HUES48 (cell line): ENCODE measurements around the gene RFX1.
"Not testable (repeated sequence)": the region's sequence is repeated elsewhere in the genome, so short reads cannot be mapped to it uniquely, and the experiment has no call there.

ENCODE experiments used
- H3K27ac ChIP-seq: one replicate; pipeline ENCODE4 v1.7.0; 2013; ENCODE audit warnings: low read depth, low read length, inconsistent platforms
- H3K27me3 ChIP-seq: 2 replicates; pipeline ENCODE4 v1.6.1; 2013; ENCODE audit warnings: mild to moderate bottlenecking, low read length; ENCODE audit not compliant: control insufficient read depth, insufficient read depth
- H3K36me3 ChIP-seq: 2 replicates; pipeline ENCODE4 v1.6.1; 2013; ENCODE audit warnings: low read length; ENCODE audit not compliant: control insufficient read depth, insufficient read depth
- H3K4me1 ChIP-seq: 2 replicates; pipeline ENCODE4 v1.6.1; 2013; ENCODE audit warnings: mild to moderate bottlenecking, low read length; ENCODE audit not compliant: control insufficient read depth, insufficient read depth
- H3K4me3 ChIP-seq: 2 replicates; pipeline ENCODE4 v1.5.1; 2013; ENCODE audit warnings: mild to moderate bottlenecking, low read depth, low read length
- H3K9ac ChIP-seq: 2 replicates; pipeline ENCODE4 v1.6.1; 2013; ENCODE audit warnings: mild to moderate bottlenecking, low read depth, low read length, moderate library complexity
- H3K9me3 ChIP-seq: 2 replicates; pipeline ENCODE4 v1.6.1; 2013; ENCODE audit warnings: low read length; ENCODE audit not compliant: control insufficient read depth, insufficient read depth

RFX1 gene

GRCh38 chr19:13930402-13930801 is 75.7 kb downstream of the RFX1 start:
- H3K27me3 ChIP-seq = no peaks in the 10 kb centered on the region
- no peak overlapping the region for H3K4me3 ChIP-seq
- H3K9me3 ChIP-seq = no peaks in the 10 kb centered on the region
- H3K36me3 ChIP-seq = peaks cover 33% of the 10 kb centered on the region
- no peaks in the 10 kb centered on the region for H3K4me1 ChIP-seq
- H3K27ac ChIP-seq = no peak overlapping the region
- H3K9ac ChIP-seq = no peak overlapping the region

DNA sequence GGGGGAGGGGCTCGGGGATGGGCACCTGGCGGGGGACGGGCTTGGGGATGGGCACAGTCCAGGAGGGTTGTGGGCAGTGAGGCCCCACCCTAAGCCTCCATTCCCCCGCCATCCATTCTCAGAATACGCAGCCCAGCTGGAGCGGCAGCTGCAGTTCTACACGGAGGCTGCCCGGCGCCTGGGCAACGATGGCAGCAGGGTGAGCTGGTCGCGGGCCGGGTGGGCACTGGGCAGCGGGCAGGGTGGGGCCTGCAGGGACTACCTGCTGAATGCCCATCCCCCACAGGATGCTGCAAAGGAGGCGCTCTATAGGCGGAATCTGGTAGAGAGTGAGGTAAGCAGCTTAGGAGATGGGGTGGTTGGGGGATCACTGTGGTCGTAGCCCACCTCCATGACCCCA is 76.2 kb downstream of the RFX1 start:
- H3K27ac ChIP-seq = no peak overlapping the region
- H3K27me3 ChIP-seq = no peaks in the 10 kb centered on the region
- peaks cover 34% of the 10 kb centered on the region for H3K36me3 ChIP-seq
- H3K9ac ChIP-seq = no peak overlapping the region
- H3K9me3 ChIP-seq = no peaks in the 10 kb centered on the region
- H3K4me1 ChIP-seq = no peaks in the 10 kb centered on the region
- H3K4me3 ChIP-seq = no peak overlapping the region

DNA sequence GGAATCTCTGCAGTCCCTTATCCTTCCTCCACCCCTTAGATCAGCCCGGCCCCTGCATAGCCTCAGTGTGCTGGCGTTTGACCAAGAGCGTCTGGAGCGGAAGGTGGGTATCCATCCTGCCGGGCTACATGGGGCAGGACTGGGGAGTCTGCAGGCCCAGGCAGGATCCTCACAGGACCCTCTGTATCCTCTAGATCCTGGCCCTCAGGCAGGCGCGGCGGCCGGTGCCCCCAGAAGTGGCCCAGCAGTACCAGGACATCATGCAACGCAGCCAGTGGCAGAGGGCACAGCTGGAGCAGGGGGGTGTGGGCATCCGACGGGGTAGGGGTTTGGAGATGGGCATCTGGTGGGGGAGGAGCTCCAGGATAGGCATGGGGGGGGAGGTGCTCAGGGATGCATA is 76.8 kb downstream of the RFX1 start:
- Histone ChIP-seq H3K9me3 (no peaks in the 10 kb centered on the region), H3K9ac (no peak overlapping the region), H3K4me1 (no peaks in the 10 kb centered on the region), H3K27ac (no peak overlapping the region), H3K4me3 (no peak overlapping the region), H3K27me3 (no peaks in the 10 kb centered on the region), H3K36me3 (peaks cover 40% of the 10 kb centered on the region)

- Histone ChIP-seq H3K9ac (no peak overlapping the region), H3K27ac (no peak overlapping the region), H3K36me3 (peaks cover 60% of the 10 kb centered on the region), H3K4me3 (no peak overlapping the region), H3K27me3 (no peaks in the 10 kb centered on the region), H3K9me3 (no peaks in the 10 kb centered on the region), H3K4me1 (no peaks in the 10 kb centered on the region)
Observed at GRCh38 chr19:13926715-13927114, 79.4 kb downstream of the RFX1 start.

- Histone ChIP-seq H3K27ac (no peak overlapping the region), H3K27me3 (no peaks in the 10 kb centered on the region), H3K36me3 (peaks cover 66% of the 10 kb centered on the region)
Observed at GRCh38 chr19:13926010-13926409, 80.1 kb downstream of the RFX1 start.

GRCh38 chr19:13923194-13923987 is 82.7 kb downstream of the RFX1 start:
- Histone ChIP-seq H3K27me3 (no peaks in the 10 kb centered on the region), H3K36me3 (peaks cover 72% of the 10 kb centered on the region), H3K9ac (no peak overlapping the region), H3K9me3 (peaks cover 5% of the 10 kb centered on the region; the same call in 1 of the 2 replicates), H3K4me1 (no peaks in the 10 kb centered on the region), H3K27ac (no peak overlapping the region), H3K4me3 (no peak overlapping the region)

More at GRCh38 chr19:13926010-13926409, 80.1 kb downstream of the RFX1 start:
- Histone ChIP-seq H3K4me1 (no peaks in the 10 kb centered on the region), H3K9ac (no peak overlapping the region), H3K9me3 (peaks cover 1% of the 10 kb centered on the region; the same call in 1 of the 2 replicates), H3K4me3 (no peak overlapping the region)

- H3K9ac ChIP-seq, H3K9me3 ChIP-seq, H3K27ac ChIP-seq, H3K27me3 ChIP-seq, H3K4me3 ChIP-seq, H3K4me1 ChIP-seq: not testable (repeated sequence)
- H3K36me3 ChIP-seq = peaks cover 67% of the 10 kb centered on the region
Observed at GRCh38 chr19:13922118-13922517, 84.0 kb downstream of the RFX1 start.

GRCh38 chr19:13920940-13921747 is 85.0 kb downstream of the RFX1 start:
- Histone ChIP-seq H3K4me1 (no peaks in the 10 kb centered on the region), H3K36me3 (peaks cover 66% of the 10 kb centered on the region), H3K27ac (no peak overlapping the region), H3K9me3 (peaks cover 5% of the 10 kb centered on the region; the same call in 1 of the 2 replicates), H3K4me3 (no peak overlapping the region), H3K27me3 (no peaks in the 10 kb centered on the region), H3K9ac (no peak overlapping the region)

DNA sequence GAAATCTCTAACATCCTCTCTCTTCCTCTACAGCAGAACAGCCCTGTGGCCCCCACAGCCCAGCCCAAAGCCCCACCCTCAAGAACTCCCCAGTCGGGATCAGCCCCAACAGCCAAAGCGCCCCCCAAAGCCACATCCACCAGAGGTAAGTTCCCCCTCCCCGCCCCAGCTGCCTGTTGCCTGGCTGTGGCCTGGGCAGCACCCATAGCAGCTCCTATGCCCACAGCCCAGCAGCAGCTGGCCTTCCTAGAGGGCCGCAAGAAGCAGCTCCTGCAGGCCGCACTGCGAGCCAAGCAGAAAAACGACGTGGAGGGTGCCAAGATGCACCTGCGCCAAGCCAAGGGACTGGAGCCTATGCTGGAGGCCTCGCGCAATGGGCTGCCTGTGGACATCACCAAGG is 85.6 kb downstream of the RFX1 start:
- Histone ChIP-seq H3K4me3 (no peak overlapping the region), H3K36me3 (peaks cover 69% of the 10 kb centered on the region), H3K27me3 (no peaks in the 10 kb centered on the region), H3K4me1 (no peaks in the 10 kb centered on the region), H3K9ac (no peak overlapping the region), H3K27ac (no peak overlapping the region), H3K9me3 (peaks cover 5% of the 10 kb centered on the region; the same call in 1 of the 2 replicates)

DNA sequence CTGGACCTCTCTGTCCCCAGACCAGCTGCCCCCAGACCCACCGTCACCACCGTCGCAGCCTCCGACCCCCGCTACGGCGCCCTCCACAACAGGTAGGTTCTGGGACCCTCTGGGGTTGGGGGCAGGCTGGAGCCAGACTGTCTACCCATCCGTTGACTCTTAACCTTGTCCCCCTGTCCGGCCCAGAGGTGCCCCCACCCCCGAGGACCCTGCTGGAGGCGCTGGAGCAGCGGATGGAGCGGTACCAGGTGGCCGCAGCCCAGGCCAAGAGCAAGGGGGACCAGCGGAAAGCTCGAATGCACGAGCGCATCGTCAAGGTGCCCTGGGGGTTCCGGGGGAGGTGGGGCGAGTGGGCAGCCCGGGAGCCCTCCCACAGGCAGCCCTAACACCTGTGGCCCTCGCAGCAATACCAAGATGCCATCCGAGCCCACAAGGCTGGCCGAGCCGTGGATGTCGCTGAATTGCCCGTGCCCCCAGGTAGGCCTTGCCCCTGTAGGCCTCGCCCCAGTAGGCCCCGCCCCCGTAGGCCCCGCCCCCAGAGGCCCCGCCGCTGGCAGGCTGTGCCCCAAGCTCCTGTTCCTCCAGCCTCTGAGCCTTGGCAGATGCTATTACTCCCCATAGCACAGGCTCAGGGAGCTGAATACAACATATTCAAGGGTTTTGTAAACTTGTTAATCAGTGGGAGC is 87.3 kb downstream of the RFX1 start:
- H3K9ac ChIP-seq = no peak overlapping the region
- H3K4me3 ChIP-seq = no peak overlapping the region
- H3K9me3 ChIP-seq = peaks cover 5% of the 10 kb centered on the region; the same call in 1 of the 2 replicates
- H3K27ac ChIP-seq = no peak overlapping the region
- no peaks in the 10 kb centered on the region for H3K27me3 ChIP-seq
- H3K4me1 ChIP-seq = no peaks in the 10 kb centered on the region
- peaks cover 71% of the 10 kb centered on the region for H3K36me3 ChIP-seq
